Stimulated activated naive B cell treated with anti-CD40 and anti-IgM and Interleukin-4, amounts not matched to agents 10 μg/mL and 1 μg/mL and 100 μg/mL, for 72 hours (primary cell): ENCODE measurements around the gene KRTAP12-4.
"Not testable (repeated sequence)": the region's sequence is repeated elsewhere in the genome, so short reads cannot be mapped to it uniquely, and the experiment has no call there.

Source experiments
- ATAC-seq, 2 donors: fragments of 150-1000 bp; cut with Tn5 transposase; replicated peaks; 2 replicates each; pipeline ENCODE4 v1.10.0; 2021; ENCODE audit warnings: moderate library complexity in 1 of 2
- DNase-seq: peaks from one replicate; pipeline ENCODE4 v3.0.0; 2021
- H3K27ac Mint-ChIP-seq: one replicate; pipeline ENCODE4 v1.8.0; 2022; ENCODE audit warnings: mild to moderate bottlenecking, mixed read lengths
- H3K27me3 Mint-ChIP-seq, 2 donors: one replicate each; pipeline ENCODE4 v1.8.0; 2022; ENCODE audit warnings: mixed read lengths in 2 of 2
- H3K36me3 Mint-ChIP-seq, 2 donors: one replicate each; pipeline ENCODE4 v1.8.0; 2022; ENCODE audit warnings: mixed read lengths in 2 of 2, mild to moderate bottlenecking in 1 of 2
- H3K4me1 Mint-ChIP-seq, 2 donors: one replicate each; pipeline ENCODE4 v1.8.0; 2022; ENCODE audit warnings: mixed read lengths in 2 of 2, mild to moderate bottlenecking in 1 of 2
- H3K4me3 Mint-ChIP-seq, 2 donors: one replicate each; pipeline ENCODE4 v1.8.0; 2022; ENCODE audit warnings: mild to moderate bottlenecking in 2 of 2, mixed read lengths in 2 of 2, moderate library complexity in 1 of 2
- H3K9me3 Mint-ChIP-seq, 2 donors: one replicate each; pipeline ENCODE4 v1.8.0; 2022; ENCODE audit warnings: mixed read lengths in 2 of 2, mild to moderate bottlenecking in 1 of 2

The KRTAP12-4 gene

GRCh38 chr21:44695641-44696040, 41.2 kb upstream of the KRTAP12-4 start:
- Mint-ChIP-seq H3K4me3 (no peak overlapping the region), H3K27me3 (peaks cover 48 to 53% of the 10 kb centered on the region in 2 donors), H3K4me1 (no peaks in the 10 kb centered on the region), H3K36me3 (no peaks in the 10 kb centered on the region), H3K27ac (no peak overlapping the region), H3K9me3 (peaks cover 7 to 10% of the 10 kb centered on the region in 2 donors)
- DNase-seq, result no peak
- no peak for ATAC-seq

DNA sequence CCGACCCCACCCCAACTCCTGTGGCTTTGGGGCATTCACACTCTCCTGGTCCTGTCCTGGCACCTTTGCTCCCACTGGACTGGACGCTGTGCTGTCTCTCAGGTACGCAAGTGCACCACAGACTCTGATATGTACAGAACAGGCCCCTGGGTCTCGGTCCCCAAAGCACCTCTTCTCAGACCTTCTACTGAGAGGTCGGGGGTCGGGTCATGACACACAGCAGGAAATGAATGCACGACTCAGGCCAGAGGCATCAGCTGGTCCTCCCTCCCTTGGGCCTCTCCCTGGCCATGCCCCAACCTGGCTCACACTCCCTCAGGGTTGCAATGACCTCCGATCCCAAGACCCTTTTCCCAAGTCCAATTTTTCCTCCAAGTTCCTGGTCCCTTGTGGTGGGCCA, 40.7 kb upstream of the KRTAP12-4 start:
- Mint-ChIP-seq H3K27me3 (peaks cover 47 to 51% of the 10 kb centered on the region in 2 donors), H3K4me3 (no peak overlapping the region), H3K9me3 (peaks cover 7 to 10% of the 10 kb centered on the region in 2 donors), H3K27ac (no peak overlapping the region), H3K4me1 (no peaks in the 10 kb centered on the region), H3K36me3 (no peaks in the 10 kb centered on the region)
- DNase-seq (no peak), ATAC-seq (no peak)

GRCh38 chr21:44694776-44695175, 40.3 kb upstream of the KRTAP12-4 start:
- ATAC-seq (no peak), DNase-seq (no peak)
- Mint-ChIP-seq H3K36me3 (no peaks in the 10 kb centered on the region), H3K4me1 (no peaks in the 10 kb centered on the region), H3K9me3 (peaks cover 7 to 10% of the 10 kb centered on the region in 2 donors), H3K27me3 (peaks cover 47% of the 10 kb centered on the region in 2 donors), H3K27ac (no peak overlapping the region), H3K4me3 (no peak overlapping the region)

- Mint-ChIP-seq H3K27me3 (peaks cover 39 to 42% of the 10 kb centered on the region in 2 donors), H3K9me3 (peaks cover 7 to 10% of the 10 kb centered on the region in 2 donors), H3K4me1 (no peaks in the 10 kb centered on the region), H3K27ac (no peak overlapping the region), H3K36me3 (no peaks in the 10 kb centered on the region), H3K4me3 (no peak overlapping the region)
- DNase-seq (no peak), ATAC-seq (no peak)
Measured at GRCh38 chr21:44692798-44693512, 38.5 kb upstream of the KRTAP12-4 start.

DNA sequence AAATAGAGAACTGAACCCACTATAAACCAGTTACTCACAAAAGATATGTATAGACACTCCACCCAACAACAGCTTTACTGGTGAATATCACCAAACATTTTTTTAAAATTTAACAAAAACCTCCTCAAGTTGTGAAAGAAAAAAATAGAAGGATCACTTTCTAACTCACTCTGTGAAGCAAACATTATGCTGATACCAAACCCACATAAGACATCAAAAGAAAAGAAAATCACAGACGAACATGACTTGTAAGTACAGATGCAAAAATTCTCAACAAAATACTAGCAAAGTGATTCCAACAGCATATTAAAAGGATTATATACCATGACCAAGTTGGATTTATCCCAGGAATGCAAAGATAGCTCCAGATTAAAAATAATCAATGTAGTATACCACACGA, 37.2 kb upstream of the KRTAP12-4 start:
- ATAC-seq, result no peak
- H3K36me3 Mint-ChIP-seq, result no peaks in the 10 kb centered on the region
- no peak overlapping the region for H3K27ac Mint-ChIP-seq
- no peak for DNase-seq
- H3K27me3 Mint-ChIP-seq, result peaks cover 39 to 42% of the 10 kb centered on the region in 2 donors
- no peaks in the 10 kb centered on the region for H3K4me1 Mint-ChIP-seq
- no peak overlapping the region for H3K4me3 Mint-ChIP-seq
- peaks cover 7 to 10% of the 10 kb centered on the region in 2 donors for H3K9me3 Mint-ChIP-seq

- ATAC-seq, H3K36me3 Mint-ChIP-seq, H3K4me3 Mint-ChIP-seq, DNase-seq, H3K27ac Mint-ChIP-seq, H3K4me1 Mint-ChIP-seq, H3K9me3 Mint-ChIP-seq: not testable (repeated sequence)
- H3K27me3 Mint-ChIP-seq, result peaks cover 36 to 43% of the 10 kb centered on the region in 2 donors
Measured at GRCh38 chr21:44689740-44690139, 35.3 kb upstream of the KRTAP12-4 start.

DNA sequence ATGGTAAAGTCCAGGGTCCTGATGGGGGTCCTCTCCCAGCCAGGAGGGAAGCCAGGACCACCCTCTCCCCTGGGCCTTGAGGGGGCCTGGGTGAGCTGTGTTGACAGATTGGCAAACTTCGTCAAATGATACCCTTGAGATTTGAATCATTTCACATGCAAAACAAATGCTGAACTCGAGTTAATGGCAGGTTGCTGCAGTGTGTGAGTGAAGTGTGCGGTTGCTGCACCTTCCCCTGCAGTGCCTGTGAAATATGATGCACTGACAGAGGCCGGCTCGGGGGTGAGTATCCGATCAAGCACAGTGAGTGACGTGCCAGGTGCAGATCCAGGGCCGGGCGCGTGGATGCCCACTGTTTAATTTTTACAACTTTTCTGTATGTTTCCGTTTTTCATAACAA, 33.2 kb upstream of the KRTAP12-4 start:
- H3K27ac Mint-ChIP-seq, result no peak overlapping the region
- peaks cover 0 to 2% of the 10 kb centered on the region in 2 donors for H3K4me1 Mint-ChIP-seq
- no peak for ATAC-seq
- DNase-seq, result no peak
- no peak overlapping the region for H3K4me3 Mint-ChIP-seq
- H3K9me3 Mint-ChIP-seq, result peaks cover 0 to 4% of the 10 kb centered on the region in 2 donors
- H3K27me3 Mint-ChIP-seq, result peaks cover 52% of the 10 kb centered on the region in 2 donors
- no peaks in the 10 kb centered on the region for H3K36me3 Mint-ChIP-seq

DNA sequence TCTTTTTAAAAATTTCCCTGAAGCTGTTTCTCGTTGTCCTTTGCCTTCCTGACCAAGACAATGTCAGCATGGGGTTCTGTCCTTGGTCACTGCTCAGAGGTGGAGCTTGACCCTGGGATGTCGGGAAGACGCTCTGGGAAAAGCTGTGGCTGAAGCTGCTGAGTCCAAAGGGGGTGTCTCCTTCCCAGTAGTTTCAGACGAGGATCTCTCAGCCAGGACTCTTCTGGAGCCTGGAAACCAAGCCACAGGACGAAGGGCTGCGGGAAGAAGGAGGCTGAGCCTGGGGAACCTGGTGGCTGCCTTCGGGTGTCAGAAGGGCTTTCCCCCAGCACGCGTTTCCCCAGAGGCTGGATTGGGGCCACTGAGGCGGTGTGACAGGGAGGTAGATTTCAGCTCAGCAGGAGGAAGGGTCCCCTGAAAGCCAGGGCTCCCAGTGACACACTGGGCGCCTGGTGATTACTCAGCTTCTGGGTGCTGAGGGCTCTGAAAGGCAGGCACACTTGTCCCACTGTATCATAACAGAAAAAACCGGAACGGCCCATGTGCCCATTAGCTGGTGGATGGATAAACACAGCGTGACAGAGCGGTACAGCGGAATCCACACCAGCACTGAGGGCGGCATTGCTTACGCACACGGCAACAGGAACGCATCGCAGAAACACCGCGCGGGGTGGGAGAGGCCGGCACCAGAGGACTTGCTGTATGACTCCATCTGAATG, 32.5 kb upstream of the KRTAP12-4 start:
- H3K4me1 Mint-ChIP-seq, result peaks cover 0 to 2% of the 10 kb centered on the region in 2 donors
- DNase-seq (no peak), ATAC-seq (no peak)
- no peaks in the 10 kb centered on the region for H3K9me3 Mint-ChIP-seq
- H3K36me3 Mint-ChIP-seq, result no peaks in the 10 kb centered on the region
- no peak overlapping the region for H3K27ac Mint-ChIP-seq
- H3K4me3 Mint-ChIP-seq, result no peak overlapping the region
- H3K27me3 Mint-ChIP-seq, result peaks cover 58% of the 10 kb centered on the region in 2 donors

GRCh38 chr21:44686000-44686781, 31.7 kb upstream of the KRTAP12-4 start:
- ATAC-seq (no peak), DNase-seq (no peak)
- H3K4me1 Mint-ChIP-seq, result peaks cover 0 to 2% of the 10 kb centered on the region in 2 donors
- H3K27me3 Mint-ChIP-seq, result peaks cover 65% of the 10 kb centered on the region in 2 donors
- no peak overlapping the region for H3K27ac Mint-ChIP-seq
- no peaks in the 10 kb centered on the region for H3K36me3 Mint-ChIP-seq
- H3K4me3 Mint-ChIP-seq, result no peak overlapping the region
- no peaks in the 10 kb centered on the region for H3K9me3 Mint-ChIP-seq

DNA sequence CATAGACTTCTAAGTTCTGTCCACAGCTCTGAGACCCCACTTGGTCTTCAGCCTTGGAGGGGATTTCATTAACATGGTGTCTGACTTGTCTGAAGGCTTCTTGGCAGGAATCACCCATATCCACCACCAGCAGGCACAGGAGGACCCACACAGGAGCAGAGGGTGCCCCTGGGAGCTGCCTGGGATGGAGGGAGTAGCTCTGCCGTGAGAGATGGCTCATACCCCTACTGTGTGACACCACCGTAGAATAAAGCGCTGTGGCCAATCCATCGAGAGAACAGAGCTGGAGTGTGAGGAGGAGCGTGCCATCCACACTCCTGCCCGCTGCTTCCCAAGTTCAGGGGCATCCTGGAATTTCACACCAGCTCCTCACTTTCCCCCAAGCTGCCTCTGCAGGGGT, 30.6 kb upstream of the KRTAP12-4 start:
- DNase-seq, ATAC-seq, H3K4me3 Mint-ChIP-seq, H3K36me3 Mint-ChIP-seq, H3K9me3 Mint-ChIP-seq, H3K27ac Mint-ChIP-seq, H3K4me1 Mint-ChIP-seq: not testable (repeated sequence)
- peaks cover 67 to 77% of the 10 kb centered on the region in 2 donors for H3K27me3 Mint-ChIP-seq

DNA sequence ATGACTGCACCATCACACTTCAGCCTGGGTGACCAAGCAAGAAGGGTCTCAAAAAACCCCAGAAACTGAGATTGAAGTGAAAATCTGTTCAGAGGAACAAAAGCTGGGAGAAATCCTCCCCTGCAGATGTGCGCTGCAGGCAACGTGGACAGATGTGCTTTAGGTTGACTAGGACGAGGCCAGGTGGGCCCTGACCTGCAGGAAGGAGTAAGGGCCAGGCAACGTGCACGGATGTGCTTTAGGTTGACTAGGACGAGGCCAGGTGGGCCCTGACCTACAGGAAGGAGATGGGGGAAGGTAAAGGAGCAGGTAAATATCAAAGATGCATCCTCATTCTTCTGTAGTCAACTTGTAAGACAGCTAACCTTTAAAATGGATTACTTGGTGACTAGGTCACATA, 30.0 kb upstream of the KRTAP12-4 start:
- Mint-ChIP-seq H3K27ac (no peak overlapping the region), H3K27me3 (peaks cover 69 to 80% of the 10 kb centered on the region in 2 donors), H3K4me3 (no peak overlapping the region), H3K36me3 (no peaks in the 10 kb centered on the region), H3K9me3 (no peaks in the 10 kb centered on the region), H3K4me1 (peaks cover 0 to 2% of the 10 kb centered on the region in 2 donors)
- DNase-seq (no peak), ATAC-seq (no peak)

- ATAC-seq, result no peak
- H3K4me1 Mint-ChIP-seq, result peaks cover 0 to 2% of the 10 kb centered on the region in 2 donors
- no peak for DNase-seq
- H3K27ac Mint-ChIP-seq, result no peak overlapping the region
- H3K9me3 Mint-ChIP-seq, result no peaks in the 10 kb centered on the region
- H3K4me3 Mint-ChIP-seq, result no peak overlapping the region
- peaks cover 69 to 80% of the 10 kb centered on the region in 2 donors for H3K27me3 Mint-ChIP-seq
- no peaks in the 10 kb centered on the region for H3K36me3 Mint-ChIP-seq
Measured at GRCh38 chr21:44684077-44684476, 29.6 kb upstream of the KRTAP12-4 start.

GRCh38 chr21:44682580-44683151, 28.2 kb upstream of the KRTAP12-4 start:
- Mint-ChIP-seq H3K4me1 (peaks cover 0 to 2% of the 10 kb centered on the region in 2 donors), H3K27ac (no peak overlapping the region), H3K36me3 (no peaks in the 10 kb centered on the region), H3K27me3 (peaks cover 60 to 67% of the 10 kb centered on the region in 2 donors), H3K4me3 (no peak overlapping the region), H3K9me3 (no peaks in the 10 kb centered on the region)
- ATAC-seq (no peak), DNase-seq (no peak)
